ENCODE measurements around the gene SNX25.

The SNX25 gene

GRCh38 chr4:185343726-185344581 is 134.6 kb downstream of the SNX25 start:
- ATAC-seq, result peak; percentile 93
- peak; percentile 84; the same call in 1 of the 2 replicates for TF ChIP-seq TCF4 (CRISPR knock-in tag; IDR thresholded peaks at IDR 0.05; ENCODE audit: borderline replicate concordance)
- peak; percentile 90 for TF ChIP-seq TSHZ2 (CRISPR knock-in tag; IDR thresholded peaks at IDR 0.05)
- TF ChIP-seq ISL1 (CRISPR knock-in tag; IDR thresholded peaks at IDR 0.05), result peak; percentile 85
- no peak for TF ChIP-seq ARNTL (CRISPR knock-in tag; IDR thresholded peaks at IDR 0.05; ENCODE audit: borderline replicate concordance, low read depth)
- peak; percentile 18; the same call in 1 of the 2 replicates for TF ChIP-seq ZFP30 (CRISPR knock-in tag; IDR thresholded peaks at IDR 0.05)

- ATAC-seq, result peak; percentile 29
- no peak for TF ChIP-seq CSDC2 (CRISPR knock-in tag; IDR thresholded peaks at IDR 0.05)
- TF ChIP-seq POU6F1 (CRISPR knock-in tag; IDR thresholded peaks at IDR 0.05; ENCODE audit: borderline replicate concordance, low read depth), result no peak
- TF ChIP-seq BACH2 (CRISPR knock-in tag; IDR thresholded peaks at IDR 0.05; ENCODE audit: borderline replicate concordance), result no peak
- TF ChIP-seq CREB5 (CRISPR knock-in tag; IDR thresholded peaks at IDR 0.05; ENCODE audit: low read depth), result no peak
- TF ChIP-seq ZNF70 (CRISPR knock-in tag; IDR thresholded peaks at IDR 0.05), result no peak
- no peak for TF ChIP-seq GLIS3 (CRISPR knock-in tag; IDR thresholded peaks at IDR 0.05)
- TF ChIP-seq ZFP30 (CRISPR knock-in tag; IDR thresholded peaks at IDR 0.05), result no peak
- TF ChIP-seq PPARA (CRISPR knock-in tag; IDR thresholded peaks at IDR 0.05; ENCODE audit: borderline replicate concordance), result no peak
- TF ChIP-seq PATZ1 (CRISPR knock-in tag; IDR thresholded peaks at IDR 0.05; ENCODE audit: borderline replicate concordance), result no peak
- no peak for TF ChIP-seq ARNTL (CRISPR knock-in tag; IDR thresholded peaks at IDR 0.05; ENCODE audit: borderline replicate concordance, low read depth)
- TF ChIP-seq ZNF565 (CRISPR knock-in tag; conservative IDR thresholded peaks at IDR 0.05; ENCODE audit: low read depth), result no peak
- no peak for TF ChIP-seq ZNF8 (CRISPR knock-in tag; IDR thresholded peaks at IDR 0.05)
- no peak for TF ChIP-seq OSR1 (CRISPR knock-in tag; IDR thresholded peaks at IDR 0.05)
- no peak for TF ChIP-seq ZFP3 (CRISPR knock-in tag; IDR thresholded peaks at IDR 0.05)
- TF ChIP-seq ISL1 (CRISPR knock-in tag; IDR thresholded peaks at IDR 0.05), result no peak
- TF ChIP-seq RARB (CRISPR knock-in tag; IDR thresholded peaks at IDR 0.05), result no peak
- TF ChIP-seq CSRNP3 (CRISPR knock-in tag; IDR thresholded peaks at IDR 0.05), result no peak
Measured at GRCh38 chr4:185344743-185345538, 135.5 kb downstream of the SNX25 start.
